Choroid plexus epithelial cell (primary cell): ENCODE results near the gene RASGRF1.

Experiments used
- DNase-seq: peaks from one replicate; pipeline ENCODE4 v3.0.0-alpha.2; 2010; ENCODE audit warnings: low read depth
- H3K4me3 ChIP-seq: 2 replicates; pipeline ENCODE4 v1.5.1; 2011; ENCODE audit warnings: low read depth, mild to moderate bottlenecking, control low read depth, low read length, moderate library complexity
- TF ChIP-seq, protein P1 (sequence below): conservative IDR thresholded peaks from 2 replicates; pipeline ENCODE4 v1.5.1; 2011; ENCODE audit warnings: low read depth, mild to moderate bottlenecking, control low read depth, inconsistent platforms, low read length, moderate library complexity

Gene RASGRF1

DNA sequence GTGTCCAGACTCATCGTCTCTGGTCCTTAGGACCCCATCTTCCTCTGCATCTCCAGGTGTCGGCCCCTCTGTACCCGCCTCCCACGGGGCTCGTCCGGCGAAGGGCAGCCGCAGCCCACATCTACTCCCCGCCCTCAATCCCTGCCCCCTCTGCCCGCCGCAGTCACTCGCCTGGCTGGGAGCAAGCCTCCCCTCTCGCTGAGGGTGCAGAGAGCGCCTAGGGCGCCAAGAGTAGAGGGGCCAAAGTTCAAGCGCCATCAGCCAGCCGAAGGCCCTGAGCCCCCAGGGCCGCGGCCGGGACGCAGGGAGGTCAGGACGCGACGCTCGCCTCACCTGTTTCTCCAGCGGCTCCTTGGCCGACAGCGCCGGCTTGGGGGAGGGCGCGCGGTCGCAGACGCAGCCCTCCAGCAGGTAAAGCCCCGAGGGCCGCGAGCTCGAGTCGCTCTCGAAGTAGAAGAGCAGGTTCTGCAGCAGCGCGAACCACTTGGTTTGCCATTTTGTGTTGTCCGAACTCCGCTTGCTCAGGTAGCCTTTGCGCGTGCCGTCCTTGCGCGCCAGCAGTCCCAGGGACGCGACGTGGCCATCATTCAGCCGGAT, 592 bp downstream of the RASGRF1 start:
- H3K4me3 ChIP-seq: no peak overlapping the region
- no peak for DNase-seq
- TF ChIP-seq, protein P1, sequence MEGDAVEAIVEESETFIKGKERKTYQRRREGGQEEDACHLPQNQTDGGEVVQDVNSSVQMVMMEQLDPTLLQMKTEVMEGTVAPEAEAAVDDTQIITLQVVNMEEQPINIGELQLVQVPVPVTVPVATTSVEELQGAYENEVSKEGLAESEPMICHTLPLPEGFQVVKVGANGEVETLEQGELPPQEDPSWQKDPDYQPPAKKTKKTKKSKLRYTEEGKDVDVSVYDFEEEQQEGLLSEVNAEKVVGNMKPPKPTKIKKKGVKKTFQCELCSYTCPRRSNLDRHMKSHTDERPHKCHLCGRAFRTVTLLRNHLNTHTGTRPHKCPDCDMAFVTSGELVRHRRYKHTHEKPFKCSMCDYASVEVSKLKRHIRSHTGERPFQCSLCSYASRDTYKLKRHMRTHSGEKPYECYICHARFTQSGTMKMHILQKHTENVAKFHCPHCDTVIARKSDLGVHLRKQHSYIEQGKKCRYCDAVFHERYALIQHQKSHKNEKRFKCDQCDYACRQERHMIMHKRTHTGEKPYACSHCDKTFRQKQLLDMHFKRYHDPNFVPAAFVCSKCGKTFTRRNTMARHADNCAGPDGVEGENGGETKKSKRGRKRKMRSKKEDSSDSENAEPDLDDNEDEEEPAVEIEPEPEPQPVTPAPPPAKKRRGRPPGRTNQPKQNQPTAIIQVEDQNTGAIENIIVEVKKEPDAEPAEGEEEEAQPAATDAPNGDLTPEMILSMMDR: no peak

GRCh38 chr15:79089331-79089889, 1.2 kb downstream of the RASGRF1 start:
- TF ChIP-seq, protein P1: no peak
- H3K4me3 ChIP-seq: no peak overlapping the region
- no peak for DNase-seq

- no peak overlapping the region for H3K4me3 ChIP-seq
- no peak for DNase-seq
- TF ChIP-seq, protein P1: no peak
These were observed 2.0 kb downstream of the RASGRF1 start for GRCh38 chr15:79088426-79089205.

DNA sequence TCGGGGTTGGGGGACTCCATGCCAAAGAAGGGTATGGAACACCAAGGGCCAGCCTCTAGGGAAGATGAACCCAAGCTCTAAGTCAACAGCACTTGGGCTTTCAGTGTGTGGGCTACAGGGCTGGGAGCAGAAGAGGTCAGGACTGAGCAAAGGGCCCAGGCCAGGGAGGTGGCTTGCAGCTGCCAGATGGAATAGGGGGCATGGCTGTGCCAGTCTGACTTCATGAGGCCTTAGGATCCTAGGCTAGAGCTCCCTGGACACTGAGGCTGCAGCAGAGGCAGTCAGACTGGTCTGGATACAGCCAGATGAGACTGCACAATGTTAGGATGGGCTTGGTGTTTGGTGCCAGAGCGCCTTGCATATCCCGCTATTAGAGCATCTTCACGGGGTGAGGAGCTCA, 3.8 kb downstream of the RASGRF1 start:
- H3K4me3 ChIP-seq: no peak overlapping the region
- TF ChIP-seq, protein P1: no peak
- DNase-seq: no peak

GRCh38 chr15:79084308-79084968, 6.1 kb downstream of the RASGRF1 start:
- no peak for DNase-seq
- no peak overlapping the region for H3K4me3 ChIP-seq
- TF ChIP-seq, protein P1: no peak

GRCh38 chr15:79083154-79083553, 7.4 kb downstream of the RASGRF1 start:
- H3K4me3 ChIP-seq: no peak overlapping the region
- DNase-seq: no peak
- TF ChIP-seq, protein P1: no peak
